GM10248 (cell line): ENCODE data around the gene GDF7.

ENCODE experiments used
- CTCF ChIA-PET: fragments of 300-600 bp; sonication (Branson Sonifier 250); formaldehyde crosslinking; extraction: SDS; loops from one replicate; lab custom pipeline; 2021; ENCODE audit warnings: antibody characterized with exemption; lab: Yijun Ruan, JAX
- POLR2A ChIA-PET: fragments of 350-650 bp; sonication (Branson Sonifier 250); formaldehyde crosslinking; extraction: SDS; loops from one replicate; lab custom pipeline; 2020; ENCODE audit warnings: antibody characterized with exemption; lab: Yijun Ruan, JAX
- DNase-seq: peaks from one replicate; pipeline ENCODE4 v3.0.0; 2012; ENCODE audit errors: extremely low spot score
- TF ChIP-seq, protein P1 (sequence below): IDR thresholded peaks from 2 replicates; pipeline ENCODE4 v1.5.1; 2012; ENCODE audit warnings: mild to moderate bottlenecking, low read depth; ENCODE audit errors: extremely low read depth, missing control alignments, control extremely low read depth

The GDF7 gene

GRCh38 chr2:20692081-20692480, 25.1 kb downstream of the GDF7 start:
- TF ChIP-seq, protein P1, sequence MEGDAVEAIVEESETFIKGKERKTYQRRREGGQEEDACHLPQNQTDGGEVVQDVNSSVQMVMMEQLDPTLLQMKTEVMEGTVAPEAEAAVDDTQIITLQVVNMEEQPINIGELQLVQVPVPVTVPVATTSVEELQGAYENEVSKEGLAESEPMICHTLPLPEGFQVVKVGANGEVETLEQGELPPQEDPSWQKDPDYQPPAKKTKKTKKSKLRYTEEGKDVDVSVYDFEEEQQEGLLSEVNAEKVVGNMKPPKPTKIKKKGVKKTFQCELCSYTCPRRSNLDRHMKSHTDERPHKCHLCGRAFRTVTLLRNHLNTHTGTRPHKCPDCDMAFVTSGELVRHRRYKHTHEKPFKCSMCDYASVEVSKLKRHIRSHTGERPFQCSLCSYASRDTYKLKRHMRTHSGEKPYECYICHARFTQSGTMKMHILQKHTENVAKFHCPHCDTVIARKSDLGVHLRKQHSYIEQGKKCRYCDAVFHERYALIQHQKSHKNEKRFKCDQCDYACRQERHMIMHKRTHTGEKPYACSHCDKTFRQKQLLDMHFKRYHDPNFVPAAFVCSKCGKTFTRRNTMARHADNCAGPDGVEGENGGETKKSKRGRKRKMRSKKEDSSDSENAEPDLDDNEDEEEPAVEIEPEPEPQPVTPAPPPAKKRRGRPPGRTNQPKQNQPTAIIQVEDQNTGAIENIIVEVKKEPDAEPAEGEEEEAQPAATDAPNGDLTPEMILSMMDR: no peak
- CTCF ChIA-PET: interaction anchor here (0.7 to 3.8 kb wide), 4 partner anchors 14 to 41 kb away, joined by 3 to 18 read pairs (median 10); no protein-coding TSS in a partner anchor
- POLR2A ChIA-PET: no interaction called here
- no peak for DNase-seq

DNA sequence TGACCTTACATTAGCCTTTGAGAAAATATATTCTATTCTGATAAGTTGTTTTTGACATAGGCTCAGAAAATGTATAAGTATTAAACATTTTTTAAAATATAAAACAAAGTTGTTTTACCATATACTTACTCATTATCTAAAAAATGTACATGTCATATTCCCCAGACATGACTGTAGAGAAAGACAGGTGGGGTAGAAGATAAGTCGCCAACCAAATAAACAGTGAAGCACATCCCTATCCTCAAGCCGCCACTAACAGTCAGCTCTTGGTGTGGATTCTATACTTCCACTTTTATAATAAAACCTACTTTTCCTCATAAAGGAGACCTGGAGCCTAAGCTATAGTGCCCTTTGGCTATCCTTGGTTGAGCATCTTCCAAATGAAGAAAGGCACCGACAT, 26.4 kb downstream of the GDF7 start:
- CTCF ChIA-PET: interaction anchor here (1.2 to 3.8 kb wide), 6 partner anchors 11 to 89 kb away, joined by 3 to 18 read pairs (median 6); no protein-coding TSS in a partner anchor
- no peak for DNase-seq
- POLR2A ChIA-PET: no interaction called here
- TF ChIP-seq, protein P1: no peak

DNA sequence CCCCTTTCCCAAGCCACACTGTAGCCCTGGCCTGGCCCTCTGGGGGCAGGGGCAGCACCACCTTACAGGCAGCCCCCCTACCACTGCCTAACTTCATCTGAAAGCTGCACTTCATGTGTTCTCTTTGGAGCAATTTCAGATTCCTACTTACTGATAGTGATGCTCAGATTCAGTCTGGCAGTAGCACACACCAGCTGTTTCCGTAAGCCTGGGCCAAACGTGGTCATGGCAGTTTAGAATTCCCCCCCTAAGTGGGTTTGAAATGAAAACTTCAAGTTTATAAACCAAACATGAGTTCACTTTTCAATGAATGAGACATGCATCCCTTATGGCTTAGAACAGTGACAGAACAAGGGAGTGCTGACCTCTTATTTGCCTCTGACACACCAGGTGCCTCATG, 29.4 kb downstream of the GDF7 start:
- DNase-seq: no peak
- ChIA-PET CTCF (interaction anchor here (1.0 to 3.8 kb wide), 6 partner anchors 20 to 266 kb away, joined by 3 to 21 read pairs (median 6); partner anchors contain the start of gene HS1BP3), POLR2A (no interaction called here)
- TF ChIP-seq, protein P1: no peak

DNA sequence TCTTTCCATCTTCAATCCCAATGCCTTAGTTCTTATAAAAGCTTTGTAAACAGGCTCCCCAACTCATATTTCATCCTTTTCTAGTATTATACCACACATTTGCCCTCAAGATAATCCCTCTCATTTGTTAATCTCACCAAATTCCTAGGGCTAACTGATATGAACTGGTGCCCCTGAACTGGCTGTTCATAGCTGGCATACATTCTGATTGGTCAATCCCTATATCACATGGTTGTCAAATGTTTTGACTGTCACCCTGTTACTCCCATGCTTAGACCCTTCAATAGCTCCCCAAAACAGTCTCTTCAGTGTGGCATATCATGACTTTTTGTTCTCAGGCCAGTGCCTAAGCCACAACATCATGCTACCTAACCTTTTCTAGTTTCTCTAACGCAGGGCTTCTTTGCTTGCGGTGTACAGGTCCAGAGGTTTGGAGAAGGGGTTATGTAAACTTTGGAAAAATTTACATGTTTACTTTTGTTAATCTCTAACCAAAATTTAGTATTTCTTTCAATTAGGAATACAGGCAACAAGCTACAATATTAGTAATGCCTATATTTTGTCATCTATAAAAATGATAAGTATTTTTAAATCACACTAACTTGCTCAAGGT, 30.5 kb downstream of the GDF7 start:
- DNase-seq: no peak
- POLR2A ChIA-PET: interaction anchor here (0.7 kb wide), 1 partner anchor 188 kb away, joined by 4 read pairs; no protein-coding TSS in a partner anchor
- TF ChIP-seq, protein P1: no peak
- CTCF ChIA-PET: interaction anchor here (0.8 to 3.8 kb wide), 5 partner anchors 10 to 60 kb away, joined by 3 to 21 read pairs (median 8); partner anchors contain the start of gene HS1BP3

DNA sequence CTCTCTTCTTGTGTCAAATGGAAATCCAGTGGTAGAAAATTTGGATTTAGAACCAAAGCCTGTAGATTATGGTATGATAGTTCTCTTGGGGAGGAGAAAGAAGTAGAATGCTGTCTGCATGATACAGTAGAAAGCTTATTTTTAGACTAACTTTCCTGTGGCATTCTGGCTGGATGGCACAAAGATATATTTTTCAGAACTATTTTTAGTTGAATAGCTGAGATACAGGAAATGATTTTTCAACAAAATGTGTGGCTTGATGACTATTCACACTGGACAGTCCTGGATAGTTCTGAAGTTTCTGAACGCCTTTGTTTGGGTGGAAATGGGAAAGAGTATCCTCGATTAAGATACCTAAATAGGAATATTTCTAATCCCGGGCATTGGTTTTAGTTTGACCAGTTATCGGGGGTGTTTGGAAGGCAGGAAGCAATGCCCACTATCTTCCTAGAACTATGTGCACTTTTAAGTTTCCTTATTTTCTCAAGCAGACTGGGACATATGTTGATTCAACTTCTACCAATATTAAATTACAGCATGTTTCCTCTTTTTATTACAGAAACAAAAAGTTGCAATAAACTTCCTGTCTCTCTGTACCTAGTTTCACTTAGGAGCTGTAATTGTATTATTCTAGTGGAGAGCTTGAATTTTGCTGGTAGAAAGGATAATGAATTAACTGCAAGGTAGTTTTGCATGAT, 32.1 kb downstream of the GDF7 start:
- CTCF ChIA-PET: interaction anchor here (0.8 to 3.8 kb wide), 5 partner anchors 9 to 263 kb away, joined by 3 to 21 read pairs (median 3); no protein-coding TSS in a partner anchor
- DNase-seq: no peak
- POLR2A ChIA-PET: no interaction called here
- TF ChIP-seq, protein P1: no peak

DNA sequence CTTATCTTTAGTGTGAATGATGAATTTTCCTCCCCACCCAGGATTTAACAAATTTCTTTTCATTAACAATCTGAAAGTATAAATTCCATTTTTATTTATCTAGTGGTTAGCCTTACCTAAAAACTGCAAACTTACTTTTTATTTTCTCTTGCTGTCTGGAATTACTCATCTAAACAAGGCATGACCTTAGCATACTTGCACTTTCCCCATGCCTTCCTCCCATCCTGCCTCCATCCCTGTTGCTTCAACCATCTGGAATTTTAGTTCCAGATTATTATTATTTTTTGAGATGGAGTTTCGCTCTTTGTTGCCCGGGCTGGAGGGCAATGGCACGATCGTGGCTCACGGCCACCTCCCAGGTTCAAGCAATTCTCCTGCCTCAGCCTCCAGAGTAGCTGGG, 35.6 kb downstream of the GDF7 start:
- ChIA-PET POLR2A (no interaction called here), CTCF (interaction anchor here (1.1 to 2.6 kb wide), 2 partner anchors 9 to 260 kb away, joined by 6 to 8 read pairs; no protein-coding TSS in a partner anchor)
- DNase-seq: no peak
- TF ChIP-seq, protein P1: no peak
